ENCODE results near the gene CLASP1. TPM values are rescaled to one million over a fixed set of nuclear protein-coding genes. Genes with fewer than 3 reads are reported as not detected.

CLASP1 gene
- total and polyA plus RNA-seq, 2 donors (not counting 3 experiments of a cell fraction or from before 2014, with no cell fraction given) = 10.0 to 57.9 TPM

DNA sequence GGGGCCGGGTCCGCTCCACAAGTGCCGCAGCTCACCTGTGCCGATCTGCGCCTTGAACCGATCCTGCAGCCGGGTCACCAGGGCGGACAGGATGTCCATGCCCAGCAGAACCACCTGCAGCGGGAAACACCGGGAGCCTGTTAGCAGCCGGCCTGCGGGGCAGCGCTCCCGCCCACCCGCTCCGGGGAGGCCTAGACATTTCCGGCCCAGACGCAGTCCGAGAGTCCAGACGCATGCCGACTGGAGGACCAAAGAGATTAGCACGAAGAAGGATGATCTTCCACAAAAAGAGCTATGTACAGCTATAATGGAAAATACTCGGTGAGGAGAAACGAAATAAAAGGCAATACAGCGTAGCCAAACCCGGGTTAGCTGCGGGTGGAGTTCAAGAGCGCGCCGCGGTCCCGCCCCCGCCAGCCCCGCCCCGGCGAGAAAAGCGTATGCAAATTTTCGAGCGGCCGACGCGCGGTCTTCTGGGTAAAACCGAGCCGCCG, 119.0 kb downstream of the CLASP1 start:
- POLR2A ChIA-PET = interaction anchor here (0.7 to 2.8 kb wide), 16 partner anchors 9 to 455 kb away, joined by 3 to 43 read pairs (median 5); partner anchors contain the start of genes CLASP1, NIFK and TSN
- dilution Hi-C loops (cut with MboI; ENCODE audit: extremely low pct_ligation_motif_present, low sequenced_read_pairs) = no loop called here
- intact Hi-C loops (cut with micrococcal nuclease) = loop anchor here (1.0 to 2.0 kb wide), 3 partner anchors 66 to 225 kb away; partner anchors contain the start of gene TSN

More for the DNA sequence above, 119.0 kb downstream of the CLASP1 start:
- DNase-seq (ENCODE audit: low read depth, low spot score) (peak; percentile 87), FAIRE-seq (no peak)
- CTCF ChIA-PET = interaction anchor here (0.6 to 3.9 kb wide), 37 partner anchors 9 to 283 kb away, joined by 3 to 68 read pairs (median 4); partner anchors contain the start of genes CLASP1 and NIFK
- H3K36me3 ChIP-seq (ENCODE audit: control insufficient read depth in 2 of 2, extremely low read depth in 1 of 2, insufficient read depth in 2 of 2, low read length in 2 of 2) = no peaks in the 10 kb centered on the region
- H2AFZ ChIP-seq (ENCODE audit: low read depth, low read length) = peak overlapping the region; percentile 52
- TF ChIP-seq, protein P1, sequence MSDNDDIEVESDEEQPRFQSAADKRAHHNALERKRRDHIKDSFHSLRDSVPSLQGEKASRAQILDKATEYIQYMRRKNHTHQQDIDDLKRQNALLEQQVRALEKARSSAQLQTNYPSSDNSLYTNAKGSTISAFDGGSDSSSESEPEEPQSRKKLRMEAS (IDR thresholded peaks at IDR 0.05; ENCODE audit: insufficient read depth, insufficient read length) = no peak
- TF ChIP-seq POLR2A (IDR thresholded peaks at IDR 0.05; ENCODE audit: low read depth, low read length) = no peak
- no peak for TF ChIP-seq CTCF (IDR thresholded peaks at IDR 0.05; ENCODE audit: extremely low read depth in 1 of 2, insufficient read depth in 1 of 2, low read depth in 1 of 2, low read length in 2 of 2)
- TF ChIP-seq GATA2 (IDR thresholded peaks at IDR 0.05; ENCODE audit: insufficient read depth, insufficient read length, low read depth, low read length) = no peak
- TF ChIP-seq POLR2AphosphoS5 (IDR thresholded peaks at IDR 0.05; ENCODE audit: insufficient read depth, low read depth, low read length) = no peak
- TF ChIP-seq JUN (IDR thresholded peaks at IDR 0.05; ENCODE audit: borderline replicate concordance, insufficient read depth, insufficient read length, low read depth) = no peak
- no peak for TF ChIP-seq FOS (IDR thresholded peaks at IDR 0.05; ENCODE audit: borderline replicate concordance, insufficient read depth, low read length)
- no peak for TF ChIP-seq MYC (IDR thresholded peaks at IDR 0.05; ENCODE audit: low read depth, low read length)
- no peak for TF ChIP-seq EZH2 (IDR thresholded peaks at IDR 0.05; ENCODE audit: borderline replicate concordance, low read depth, low read length, severe bottlenecking)
- H3K4me1 ChIP-seq (ENCODE audit: control insufficient read depth, extremely low read depth, insufficient read depth, low read length) = peaks cover 18% of the 10 kb centered on the region
- BruUV-seq (replicated peaks) = no TSS peak
- H3K27me3 ChIP-seq (ENCODE audit: control insufficient read depth in 2 of 2, insufficient read depth in 2 of 2, low read length in 2 of 2) = no peaks in the 10 kb centered on the region
- H3K9me3 ChIP-seq (replicated peaks; ENCODE audit: control insufficient read depth, insufficient read depth, low read length) = no peaks in the 10 kb centered on the region
- H4K20me1 ChIP-seq (replicated peaks; ENCODE audit: control insufficient read depth, extremely low read depth, insufficient read depth, low read length) = no peaks in the 10 kb centered on the region
- peak overlapping the region; percentile 94 for H3K9ac ChIP-seq (replicated peaks; ENCODE audit: extremely low read depth, insufficient read depth, low read length)
- H3K4me2 ChIP-seq (ENCODE audit: insufficient read depth, low read length) = peak overlapping the region; percentile 36
- H3K4me3 ChIP-seq (replicated peaks in 1 of 3; ENCODE audit: insufficient read depth in 1 of 3, low read depth in 1 of 3, low read length in 3 of 3) = peak overlapping the region; percentile 47 to 95 (median 65)
- peaks cover 33% of the 10 kb centered on the region for H3K79me2 ChIP-seq (ENCODE audit: control insufficient read depth, insufficient read depth, low read length)
- H3K27ac ChIP-seq (ENCODE audit: insufficient read depth, low read depth, low read length) = peak overlapping the region; percentile 96
- no peaks in the 10 kb centered on the region for H3K9me1 ChIP-seq (replicated peaks; ENCODE audit: control insufficient read depth, extremely low read depth, insufficient read depth, low read length)

Data from endothelial cell of umbilical vein (primary cell).